Thoracic aorta (tissue), 2 donors: ENCODE measurements around the gene CRABP1. TPM values are rescaled to one million over a fixed set of nuclear protein-coding genes. Genes with fewer than 3 reads are reported as not detected.
"Not testable (repeated sequence)": the region's sequence is repeated elsewhere in the genome, so short reads cannot be mapped to it uniquely, and the experiment has no call there.

Source experiments
- ATAC-seq: fragments of 150-250 bp; one replicate; pipeline ENCODE4 v1.8.0; 2017; ENCODE audit warnings: low read depth; ENCODE audit not compliant: insufficient number of reproducible peaks, low FRiP score
- DNase-seq: peaks from one replicate; pipeline ENCODE4 v3.0.0-alpha.2; 2020; ENCODE audit warnings: low spot score
- H3K27ac ChIP-seq, 2 donors: fragments of 200-600 bp; sonication (generic); 1 replicate in 1 of 2; 2 replicates in 1 of 2; pipeline ENCODE4 v1.5.1; 2016; ENCODE audit warnings: mild to moderate bottlenecking in 2 of 2, moderate library complexity in 2 of 2
- H3K27me3 ChIP-seq: fragments of 200-600 bp; sonication (generic); replicated peaks from 2 replicates; pipeline ENCODE4 v1.6.0; 2016; ENCODE audit warnings: mild to moderate bottlenecking; ENCODE audit not compliant: insufficient read depth
- H3K36me3 ChIP-seq: fragments of 200-600 bp; sonication (generic); one replicate; pipeline ENCODE4 v1.5.1; 2016
- H3K4me1 ChIP-seq, 2 donors: fragments of 200-600 bp; sonication (generic); 1 replicate in 1 of 2; 2 replicates in 1 of 2; pipeline versions ENCODE4 v1.5.1 to v1.6.0; 2016; ENCODE audit warnings: low read depth in 2 of 2, mild to moderate bottlenecking in 1 of 2; ENCODE audit not compliant: control insufficient read depth in 1 of 2
- H3K4me3 ChIP-seq: fragments of 200-600 bp; sonication (generic); 2 replicates; pipeline ENCODE4 v1.5.1; 2016; ENCODE audit warnings: mild to moderate bottlenecking
- H3K9me3 ChIP-seq: fragments of 200-600 bp; sonication (generic); 2 replicates; pipeline ENCODE4 v1.5.1; 2016
- total RNA-seq, 2 donors: library from RNA; depleted of rRNA; stranded (reverse); fragments of >200 nt; gene quantifications; one replicate each; pipeline versions ENCODE4 v1.1.0 to v1.2.3, GENCODE V29; 2016
- TF ChIP-seq, protein P1 (sequence below): fragments of 200-600 bp; sonication (generic); IDR thresholded peaks from one replicate; pipeline ENCODE4 v1.5.1; 2019; ENCODE audit warnings: antibody characterized with exemption

CRABP1 gene
- total RNA-seq, 2 donors from 2014 or later: 5.1 TPM; not detected in 1

DNA sequence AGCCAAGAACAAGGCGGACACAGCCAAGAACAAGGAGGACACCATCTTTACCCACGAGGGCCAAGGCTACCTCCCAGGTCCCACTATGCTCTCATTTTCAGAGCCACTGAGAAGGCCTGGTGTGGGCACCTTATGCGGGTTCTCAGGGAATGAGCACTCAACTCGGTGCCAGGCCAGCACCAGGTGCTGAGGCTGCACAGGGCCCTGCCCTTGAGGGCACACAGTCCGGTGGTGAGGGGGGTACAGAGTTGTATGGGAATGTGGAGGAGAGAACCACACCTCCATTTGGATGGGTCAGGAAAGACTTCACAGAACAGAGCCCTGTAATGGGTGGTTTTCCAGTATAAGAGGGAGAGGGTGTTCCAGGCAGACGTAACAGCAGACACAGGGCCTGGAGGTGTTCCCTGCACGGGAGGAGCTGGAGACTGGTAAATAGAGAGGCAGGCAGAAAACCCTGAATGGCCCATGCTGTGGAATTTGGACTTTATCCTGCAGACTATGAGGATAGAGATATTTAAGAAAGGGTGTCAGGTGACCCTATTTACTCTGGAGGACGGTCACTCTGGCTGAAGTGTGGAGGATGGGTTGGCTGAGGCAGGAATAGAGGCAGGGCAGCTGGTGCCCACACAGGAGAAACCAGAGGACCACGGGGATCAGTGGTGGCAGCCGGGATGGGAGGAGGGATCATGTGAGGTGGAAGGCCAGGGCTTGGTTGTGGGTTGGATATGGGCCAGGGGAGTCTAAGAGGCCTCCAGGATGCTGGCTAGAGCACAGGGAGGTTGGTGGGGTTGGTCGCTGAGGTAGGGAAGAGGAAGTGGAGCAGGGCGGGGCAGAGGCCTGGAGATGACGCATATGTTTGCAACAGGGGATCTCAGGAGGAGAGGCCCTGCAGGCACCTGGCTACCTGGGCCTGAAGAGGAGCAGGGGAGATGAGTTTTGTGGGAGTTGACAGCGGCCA lies 34.6 kb downstream of the CRABP1 start:
- ATAC-seq (no peak), DNase-seq (no peak)
- H3K4me3 ChIP-seq: no peak overlapping the region
- TF ChIP-seq, protein P1, sequence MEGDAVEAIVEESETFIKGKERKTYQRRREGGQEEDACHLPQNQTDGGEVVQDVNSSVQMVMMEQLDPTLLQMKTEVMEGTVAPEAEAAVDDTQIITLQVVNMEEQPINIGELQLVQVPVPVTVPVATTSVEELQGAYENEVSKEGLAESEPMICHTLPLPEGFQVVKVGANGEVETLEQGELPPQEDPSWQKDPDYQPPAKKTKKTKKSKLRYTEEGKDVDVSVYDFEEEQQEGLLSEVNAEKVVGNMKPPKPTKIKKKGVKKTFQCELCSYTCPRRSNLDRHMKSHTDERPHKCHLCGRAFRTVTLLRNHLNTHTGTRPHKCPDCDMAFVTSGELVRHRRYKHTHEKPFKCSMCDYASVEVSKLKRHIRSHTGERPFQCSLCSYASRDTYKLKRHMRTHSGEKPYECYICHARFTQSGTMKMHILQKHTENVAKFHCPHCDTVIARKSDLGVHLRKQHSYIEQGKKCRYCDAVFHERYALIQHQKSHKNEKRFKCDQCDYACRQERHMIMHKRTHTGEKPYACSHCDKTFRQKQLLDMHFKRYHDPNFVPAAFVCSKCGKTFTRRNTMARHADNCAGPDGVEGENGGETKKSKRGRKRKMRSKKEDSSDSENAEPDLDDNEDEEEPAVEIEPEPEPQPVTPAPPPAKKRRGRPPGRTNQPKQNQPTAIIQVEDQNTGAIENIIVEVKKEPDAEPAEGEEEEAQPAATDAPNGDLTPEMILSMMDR: no peak
- H3K27ac ChIP-seq: no peak overlapping the region
- no peaks in the 10 kb centered on the region for H3K27me3 ChIP-seq
- H3K36me3 ChIP-seq: no peaks in the 10 kb centered on the region
- H3K9me3 ChIP-seq: no peaks in the 10 kb centered on the region
- no peaks in the 10 kb centered on the region for H3K4me1 ChIP-seq

DNA sequence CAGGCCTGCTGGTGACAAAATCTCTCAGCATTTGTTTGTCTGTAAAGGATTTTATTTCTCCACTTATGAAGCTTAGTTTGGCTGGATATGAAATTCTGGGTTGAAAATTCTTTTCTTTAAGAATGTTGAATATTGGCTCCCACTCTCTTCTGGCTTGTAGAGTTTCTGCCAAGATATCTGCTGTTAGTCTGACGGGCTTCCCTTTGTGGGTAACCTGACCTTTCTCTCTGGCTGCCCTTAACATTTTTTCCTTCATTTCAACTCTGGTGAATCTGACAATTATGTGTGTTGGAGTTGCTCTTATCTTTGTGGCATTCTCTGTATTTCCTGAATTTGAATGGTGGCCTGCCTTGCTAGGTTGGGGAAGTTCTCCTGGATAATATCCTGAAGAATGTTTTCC lies 40.0 kb downstream of the CRABP1 start:
- H3K9me3 ChIP-seq, H3K27ac ChIP-seq, DNase-seq, H3K36me3 ChIP-seq, H3K4me3 ChIP-seq, H3K4me1 ChIP-seq, H3K27me3 ChIP-seq, ATAC-seq: not testable (repeated sequence)

DNA sequence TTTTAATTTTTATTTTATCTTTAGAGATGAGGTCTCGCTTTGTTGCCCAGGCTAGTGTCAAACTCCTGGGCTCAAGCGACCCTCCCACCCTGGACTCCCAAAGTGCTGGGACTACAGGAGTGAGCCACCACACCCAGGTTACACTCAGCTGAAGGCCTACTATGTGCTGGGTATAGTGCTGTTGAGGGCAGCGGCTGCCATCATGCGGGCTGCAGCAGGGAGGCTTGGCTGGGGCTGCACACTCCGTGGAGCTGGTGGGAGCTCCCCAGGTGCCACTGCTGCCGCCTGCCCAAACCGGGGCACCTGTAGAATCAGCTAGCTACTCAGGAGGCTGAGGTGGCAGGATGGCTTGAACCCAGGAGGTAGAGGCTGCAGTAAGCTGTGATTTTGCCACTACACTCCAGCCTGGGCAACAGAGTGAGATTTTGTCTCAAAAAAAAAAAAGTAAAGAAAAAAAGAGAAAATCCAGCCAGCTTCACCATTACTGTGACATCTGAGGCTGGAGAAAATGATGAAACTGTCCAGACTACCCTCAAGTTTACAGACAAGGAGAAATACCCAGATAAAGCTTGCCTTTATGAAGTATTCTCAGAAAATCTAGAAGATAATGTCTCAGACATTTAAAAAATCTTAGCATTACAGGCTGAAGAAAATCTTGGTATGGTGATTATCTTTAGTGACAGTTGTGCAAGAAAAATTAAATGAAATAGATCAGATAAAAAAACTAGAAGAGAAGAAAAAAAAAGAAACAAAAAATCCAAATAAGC lies 42.1 kb downstream of the CRABP1 start:
- H3K36me3 ChIP-seq: no peaks in the 10 kb centered on the region
- H3K27me3 ChIP-seq: no peaks in the 10 kb centered on the region
- no peak overlapping the region for H3K4me3 ChIP-seq
- DNase-seq: no peak
- TF ChIP-seq, protein P1: no peak
- H3K4me1 ChIP-seq: no peaks in the 10 kb centered on the region
- H3K9me3 ChIP-seq: no peaks in the 10 kb centered on the region
- ATAC-seq: no peak
- no peak overlapping the region for H3K27ac ChIP-seq

DNA sequence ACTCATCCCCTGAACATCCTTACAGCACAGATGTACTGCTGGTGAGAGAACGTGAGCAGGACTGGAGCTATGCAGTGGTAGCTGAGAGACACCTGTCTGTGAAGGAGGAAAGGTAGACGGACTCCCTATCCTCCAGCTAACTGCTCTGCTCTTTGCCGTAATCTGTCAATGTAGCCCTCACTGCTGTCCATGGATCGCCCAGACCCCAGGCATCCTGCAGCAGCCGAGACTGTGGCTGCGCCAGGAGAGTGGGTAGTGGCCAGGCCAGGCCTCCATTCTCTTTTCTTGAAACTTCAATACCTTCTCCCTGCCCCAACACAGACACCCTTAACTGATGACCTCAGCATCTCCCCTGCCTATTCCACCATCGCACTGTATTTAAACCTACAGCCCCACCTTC lies 44.5 kb downstream of the CRABP1 start:
- TF ChIP-seq, protein P1: no peak

DNA sequence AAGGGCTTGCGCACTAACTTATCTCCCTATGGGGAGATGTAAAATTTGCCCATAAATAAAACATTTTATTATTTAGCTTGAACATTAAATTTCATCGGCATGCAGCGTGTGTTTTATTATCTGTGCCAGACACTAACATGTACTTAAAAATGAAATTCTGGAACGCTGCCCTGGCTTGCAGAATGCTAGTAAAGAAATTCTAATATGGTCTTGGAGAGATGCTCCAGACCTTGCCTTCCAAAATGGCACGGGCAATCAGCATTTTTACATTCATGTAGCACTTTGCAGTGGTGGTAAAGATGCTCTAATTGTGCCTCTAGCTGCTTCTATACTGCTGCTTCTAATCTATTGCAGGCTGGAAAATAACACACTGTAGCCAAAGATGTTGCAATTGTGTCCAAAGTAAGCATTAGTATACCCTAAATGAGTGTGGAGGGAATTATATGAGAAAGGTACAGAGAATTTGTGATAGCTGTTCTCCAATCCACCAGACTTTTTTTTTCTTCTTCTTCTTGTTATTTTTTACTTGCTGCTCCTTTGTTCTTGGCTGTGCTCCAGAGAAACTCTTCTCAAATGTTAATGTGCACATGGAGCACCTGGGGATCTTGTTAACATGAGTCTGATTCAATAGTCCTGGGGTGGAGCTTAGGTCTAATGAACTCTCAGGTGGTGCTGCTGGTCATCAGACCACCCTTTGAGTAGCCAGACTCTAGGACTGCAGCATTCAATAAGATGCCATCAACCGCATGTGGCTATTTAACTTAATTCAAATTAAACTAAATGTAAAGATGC lies 47.3 kb downstream of the CRABP1 start:
- Histone ChIP-seq H3K4me1 (no peaks in the 10 kb centered on the region), H3K36me3 (no peaks in the 10 kb centered on the region), H3K27ac (no peak overlapping the region), H3K9me3 (no peaks in the 10 kb centered on the region), H3K27me3 (no peaks in the 10 kb centered on the region), H3K4me3 (no peak overlapping the region)
- DNase-seq (no peak), ATAC-seq (no peak)
- TF ChIP-seq, protein P1: no peak

More for the DNA sequence above, 44.5 kb downstream of the CRABP1 start:
- ATAC-seq: no peak
- Histone ChIP-seq H3K4me1 (no peaks in the 10 kb centered on the region), H3K36me3 (no peaks in the 10 kb centered on the region), H3K27me3 (no peaks in the 10 kb centered on the region), H3K27ac (no peak overlapping the region), H3K9me3 (no peaks in the 10 kb centered on the region), H3K4me3 (no peak overlapping the region)
- no peak for DNase-seq
